Endothelial cell of umbilical vein (primary cell): Measurements from ENCODE around the gene ZNF808. TPM values are rescaled to one million over a fixed set of nuclear protein-coding genes. Genes with fewer than 3 reads are reported as not detected.

Experiments
- BruUV-seq: library from RNA; stranded (reverse); fragments of 400-500 nt; replicated peaks from 2 replicates; lab custom pipeline; 2021; lab: Mats Ljungman, UMichigan
- CTCF ChIA-PET: fragments of 300-600, 350-600 bp; sonication (Branson Sonifier 250); formaldehyde crosslinking; loops from one replicate; lab custom pipeline; 2021; ENCODE audit warnings: antibody characterized with exemption, inconsistent platforms; lab: Charles Lee
- POLR2A ChIA-PET: fragments of 300-600, 350-600 bp; sonication (Branson Sonifier 250); formaldehyde crosslinking; loops from one replicate; lab custom pipeline; 2021; ENCODE audit warnings: antibody characterized with exemption, inconsistent platforms; lab: Charles Lee
- DNase-seq: peaks from one replicate; pipeline ENCODE4 v3.0.0-alpha.2; 2011; ENCODE audit warnings: low read depth, low spot score
- FAIRE-seq: peaks from 2 replicates; lab custom pipeline; 2011; peaks lifted over from hg19 to GRCh38; lab: Jason Lieb, UNC
- H2AFZ ChIP-seq: 2 replicates; pipeline ENCODE4 v1.6.0; 2012; ENCODE audit warnings: low read depth, low read length, control low read depth, inconsistent platforms
- H3K27ac ChIP-seq: 2 replicates; pipeline ENCODE4 v1.5.1; 2011; ENCODE audit warnings: low read depth, mild to moderate bottlenecking, control low read depth, low read length, moderate library complexity; ENCODE audit not compliant: insufficient read depth
- H3K27me3 ChIP-seq, 2 experiments: 2 replicates each; pipeline versions ENCODE4 v1.6.0 to v1.6.1; 2011; ENCODE audit warnings: low read length in 2 of 2, mixed read lengths in 1 of 2; ENCODE audit not compliant: control insufficient read depth in 2 of 2, insufficient read depth in 2 of 2
- H3K36me3 ChIP-seq, 2 experiments: 2 replicates in 1 of 2; 3 replicates in 1 of 2; pipeline ENCODE4 v1.5.1; 2011; ENCODE audit warnings: low read length in 2 of 2, mild to moderate bottlenecking in 1 of 2, moderate library complexity in 1 of 2; ENCODE audit not compliant: control insufficient read depth in 2 of 2, insufficient read depth in 2 of 2; ENCODE audit errors: extremely low read depth in 1 of 2
- H3K4me1 ChIP-seq: 3 replicates; pipeline ENCODE4 v1.5.1; 2011; ENCODE audit warnings: mild to moderate bottlenecking, low read length; ENCODE audit not compliant: control insufficient read depth, insufficient read depth; ENCODE audit errors: extremely low read depth
- H3K4me2 ChIP-seq: 2 replicates; pipeline ENCODE4 v1.6.1; 2011; ENCODE audit warnings: low read length, control low read depth, mixed read lengths; ENCODE audit not compliant: insufficient read depth
- H3K4me3 ChIP-seq, 3 experiments: fragments of 200-600 bp in 1 of 3; sonication (generic), shearing (Covaris generic) in 1 of 3; replicated peaks in 1 of 3; 2 replicates each; pipeline ENCODE4 v1.5.1; 2011 to 2016; ENCODE audit warnings: control low read depth in 3 of 3, low read length in 3 of 3, mild to moderate bottlenecking in 2 of 3, inconsistent platforms in 1 of 3, low read depth in 1 of 3, moderate library complexity in 1 of 3; ENCODE audit not compliant: insufficient read depth in 1 of 3
- H3K79me2 ChIP-seq: 2 replicates; pipeline ENCODE4 v1.6.0; 2012; ENCODE audit warnings: low read length, inconsistent platforms; ENCODE audit not compliant: control insufficient read depth, insufficient read depth
- H3K9ac ChIP-seq: replicated peaks from 2 replicates; pipeline ENCODE3; 2011; ENCODE audit warnings: low read length, control low read depth; ENCODE audit not compliant: insufficient read depth; ENCODE audit errors: extremely low read depth
- H3K9me1 ChIP-seq: replicated peaks from 3 replicates; pipeline ENCODE4 v1.6.0; 2011; ENCODE audit warnings: mild to moderate bottlenecking, low read length; ENCODE audit not compliant: control insufficient read depth, insufficient read depth; ENCODE audit errors: extremely low read depth
- H3K9me3 ChIP-seq: replicated peaks from 2 replicates; pipeline ENCODE4 v1.5.1; 2012; ENCODE audit warnings: low read length, inconsistent platforms; ENCODE audit not compliant: control insufficient read depth, insufficient read depth
- H4K20me1 ChIP-seq: replicated peaks from 2 replicates; pipeline ENCODE3; 2011; ENCODE audit warnings: mild to moderate bottlenecking, low read length; ENCODE audit not compliant: control insufficient read depth, insufficient read depth; ENCODE audit errors: extremely low read depth
- EZH2 ChIP-seq: IDR thresholded peaks from 2 replicates; pipeline ENCODE4 v1.6.1; 2012; ENCODE audit warnings: borderline replicate concordance, low read depth, mild to moderate bottlenecking, moderate library complexity, low read length, inconsistent platforms; ENCODE audit not compliant: severe bottlenecking
- FOS ChIP-seq: IDR thresholded peaks from 2 replicates; pipeline ENCODE4 v1.6.1; 2011; ENCODE audit warnings: mild to moderate bottlenecking, low read length, moderate library complexity, borderline replicate concordance; ENCODE audit not compliant: insufficient read depth
- GATA2 ChIP-seq: IDR thresholded peaks from 2 replicates; pipeline ENCODE4 v1.7.0; 2011; ENCODE audit warnings: low read depth, mild to moderate bottlenecking, moderate library complexity, mixed read lengths, low read length; ENCODE audit not compliant: insufficient read length, insufficient read depth
- JUN ChIP-seq: IDR thresholded peaks from 2 replicates; pipeline ENCODE4 v1.6.1; 2011; ENCODE audit warnings: borderline replicate concordance, low read depth; ENCODE audit not compliant: insufficient read length, insufficient read depth
- MAX ChIP-seq: IDR thresholded peaks from 2 replicates; pipeline ENCODE4 v1.6.1; 2011; ENCODE audit not compliant: insufficient read depth, insufficient read length
- MYC ChIP-seq: IDR thresholded peaks from one replicate; pipeline ENCODE4 v1.6.1; 2011; ENCODE audit warnings: mild to moderate bottlenecking, low read depth, low read length
- POLR2A ChIP-seq: IDR thresholded peaks from 2 replicates; pipeline ENCODE4 v1.6.1; 2012; ENCODE audit warnings: low read depth, mild to moderate bottlenecking, control low read depth, low read length
- POLR2AphosphoS5 ChIP-seq: IDR thresholded peaks from 2 replicates; pipeline ENCODE4 v1.6.1; 2012; ENCODE audit warnings: low read depth, mild to moderate bottlenecking, control low read depth, low read length, moderate library complexity; ENCODE audit not compliant: insufficient read depth
- dilution Hi-C: fragments of 300-500 bp; cut with MboI; formaldehyde crosslinking; loops from one replicate; pipeline ENCODE4 v1.15.0; 2019; ENCODE audit warnings: low sequenced_read_pairs; ENCODE audit not compliant: extremely low pct_ligation_motif_present
- intact Hi-C: fragments of 100-400 bp; cut with micrococcal nuclease; formaldehyde crosslinking; loops from one replicate; pipeline ENCODE4 v1.10.0; 2022
- polyA plus RNA-seq, 4 experiments: library from polyadenylated mRNA; depleted of rRNA in 3 of 4; stranded (reverse) in 3 of 4; unstranded in 1 of 4; fragments of >200 nt; gene quantifications; 2 replicates each; pipeline versions ENCODE4 v1.2.1 to v1.2.3, GENCODE V29; 2011 to 2012; ENCODE audit warnings: missing spikeins in 1 of 4
- total RNA-seq: library from RNA; stranded (reverse); gene quantifications from 2 replicates; pipeline ENCODE4 v1.2.3, GENCODE V29; 2021
- TF ChIP-seq, protein P1 (sequence below), 2 donors: IDR thresholded peaks; 1 replicate in 1 of 2; 2 replicates in 1 of 2; pipeline ENCODE4 v1.5.1; 2011; ENCODE audit warnings: low read length in 2 of 2, mild to moderate bottlenecking in 2 of 2, moderate library complexity in 2 of 2, control low read depth in 1 of 2, inconsistent platforms in 1 of 2, low read depth in 1 of 2; ENCODE audit not compliant: insufficient read depth in 1 of 2; ENCODE audit errors: extremely low read depth in 1 of 2

Gene ZNF808
- total and polyA plus RNA-seq, 2 donors (not counting 3 experiments of a cell fraction or from before 2014, with no cell fraction given): 1.9 to 15.2 TPM

GRCh38 chr19:52590728-52591127 lies 63.3 kb downstream of the ZNF808 start:
- TF ChIP-seq MAX: no peak
- TF ChIP-seq POLR2AphosphoS5: no peak
- TF ChIP-seq JUN: no peak
- no peak for TF ChIP-seq GATA2
- TF ChIP-seq FOS: no peak
- no peak for TF ChIP-seq EZH2
- Histone ChIP-seq H3K4me3 (no peak overlapping the region), H3K4me1 (no peaks in the 10 kb centered on the region), H3K9me1 (no peaks in the 10 kb centered on the region), H4K20me1 (no peaks in the 10 kb centered on the region), H2AFZ (no peak overlapping the region), H3K27me3 (no peaks in the 10 kb centered on the region), H3K9me3 (no peaks in the 10 kb centered on the region), H3K27ac (no peak overlapping the region), H3K9ac (no peak overlapping the region), H3K4me2 (no peak overlapping the region), H3K79me2 (no peaks in the 10 kb centered on the region), H3K36me3 (no peaks in the 10 kb centered on the region)
- dilution Hi-C loops (no loop called here), intact Hi-C loops (no loop called here)
- POLR2A ChIA-PET: no interaction called here
- FAIRE-seq (no peak), DNase-seq (no peak)
- CTCF ChIA-PET: no interaction called here
- no TSS peak for BruUV-seq

DNA sequence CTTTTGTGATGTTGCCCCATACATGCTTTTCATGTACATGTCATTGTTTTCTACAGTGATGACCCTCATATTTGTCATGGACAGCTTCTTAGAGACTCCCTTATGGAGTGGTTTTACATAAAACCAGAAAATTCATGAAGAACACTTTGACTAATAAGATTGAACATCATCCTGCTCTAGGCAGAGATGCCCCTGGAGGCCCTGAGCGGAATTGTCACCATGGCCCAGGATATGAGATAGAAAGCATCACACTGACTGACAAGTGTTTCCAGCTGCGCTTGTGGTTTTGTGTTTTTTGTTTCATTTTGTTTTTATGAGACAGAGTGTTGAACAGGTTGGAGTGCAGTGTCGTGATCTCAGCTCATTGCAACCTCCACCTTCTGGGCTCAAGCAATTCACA lies 64.8 kb downstream of the ZNF808 start:
- no peak for DNase-seq
- no TSS peak for BruUV-seq
- no peak overlapping the region for H3K27ac ChIP-seq
- POLR2A ChIA-PET: no interaction called here
- H3K36me3 ChIP-seq: peaks cover 0 to 3% of the 10 kb centered on the region in 2 experiments
- no peak overlapping the region for H3K4me2 ChIP-seq
- no peaks in the 10 kb centered on the region for H4K20me1 ChIP-seq
- dilution Hi-C loops: no loop called here
- TF ChIP-seq MYC: no peak
- TF ChIP-seq EZH2: no peak
- no peak for TF ChIP-seq MAX
- TF ChIP-seq, protein P1, sequence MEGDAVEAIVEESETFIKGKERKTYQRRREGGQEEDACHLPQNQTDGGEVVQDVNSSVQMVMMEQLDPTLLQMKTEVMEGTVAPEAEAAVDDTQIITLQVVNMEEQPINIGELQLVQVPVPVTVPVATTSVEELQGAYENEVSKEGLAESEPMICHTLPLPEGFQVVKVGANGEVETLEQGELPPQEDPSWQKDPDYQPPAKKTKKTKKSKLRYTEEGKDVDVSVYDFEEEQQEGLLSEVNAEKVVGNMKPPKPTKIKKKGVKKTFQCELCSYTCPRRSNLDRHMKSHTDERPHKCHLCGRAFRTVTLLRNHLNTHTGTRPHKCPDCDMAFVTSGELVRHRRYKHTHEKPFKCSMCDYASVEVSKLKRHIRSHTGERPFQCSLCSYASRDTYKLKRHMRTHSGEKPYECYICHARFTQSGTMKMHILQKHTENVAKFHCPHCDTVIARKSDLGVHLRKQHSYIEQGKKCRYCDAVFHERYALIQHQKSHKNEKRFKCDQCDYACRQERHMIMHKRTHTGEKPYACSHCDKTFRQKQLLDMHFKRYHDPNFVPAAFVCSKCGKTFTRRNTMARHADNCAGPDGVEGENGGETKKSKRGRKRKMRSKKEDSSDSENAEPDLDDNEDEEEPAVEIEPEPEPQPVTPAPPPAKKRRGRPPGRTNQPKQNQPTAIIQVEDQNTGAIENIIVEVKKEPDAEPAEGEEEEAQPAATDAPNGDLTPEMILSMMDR (IDR thresholded peaks at IDR 0.05; ENCODE audit: extremely low read depth in 1 of 2, insufficient read depth in 1 of 2, low read depth in 1 of 2, low read length in 2 of 2): no peak
- TF ChIP-seq POLR2A: no peak
- TF ChIP-seq FOS: no peak
- TF ChIP-seq POLR2AphosphoS5: no peak
- TF ChIP-seq JUN: no peak
- TF ChIP-seq GATA2: no peak
- H2AFZ ChIP-seq: no peak overlapping the region
- H3K27me3 ChIP-seq: no peaks in the 10 kb centered on the region
- no peaks in the 10 kb centered on the region for H3K79me2 ChIP-seq
- no peak for FAIRE-seq
- H3K4me1 ChIP-seq: no peaks in the 10 kb centered on the region
- no peak overlapping the region for H3K4me3 ChIP-seq
- CTCF ChIA-PET: no interaction called here
- H3K9me1 ChIP-seq: no peaks in the 10 kb centered on the region
- intact Hi-C loops: no loop called here
- no peaks in the 10 kb centered on the region for H3K9me3 ChIP-seq
- no peak overlapping the region for H3K9ac ChIP-seq
